Keratinocyte (primary cell): ENCODE measurements around the gene TBC1D14. TPM values are rescaled to one million over a fixed set of nuclear protein-coding genes. Genes with fewer than 3 reads are reported as not detected.
A peak's percentile ranks its signal among the peaks of the same experiment; 100 is the strongest.

Source experiments
- DNase-seq: peaks from one replicate; pipeline ENCODE4 v3.0.0-alpha.2; 2011; ENCODE audit warnings: low read depth, missing footprints, low spot score
- FAIRE-seq: peaks from 2 replicates; lab custom pipeline; 2011; peaks lifted over from hg19 to GRCh38; lab: Jason Lieb, UNC
- H2AFZ ChIP-seq: 2 replicates; pipeline ENCODE4 v1.6.0; 2012; ENCODE audit warnings: low read length, control low read depth, inconsistent platforms; ENCODE audit not compliant: control insufficient read depth
- H3K27ac ChIP-seq: 2 replicates; pipeline ENCODE4 v1.5.1; 2011; ENCODE audit warnings: low read length; ENCODE audit not compliant: control insufficient read depth, insufficient read depth
- H3K27me3 ChIP-seq: 3 replicates; pipeline ENCODE4 v1.6.0; 2011; ENCODE audit warnings: low read length; ENCODE audit not compliant: control insufficient read depth, insufficient read depth; ENCODE audit errors: extremely low read depth
- H3K36me3 ChIP-seq, 2 experiments: 2 replicates in 1 of 2; 3 replicates in 1 of 2; pipeline ENCODE4 v1.5.1; 2011; ENCODE audit warnings: low read length in 2 of 2, mild to moderate bottlenecking in 1 of 2; ENCODE audit not compliant: control insufficient read depth in 2 of 2, insufficient read depth in 2 of 2; ENCODE audit errors: extremely low read depth in 1 of 2
- H3K4me1 ChIP-seq: 3 replicates; pipeline ENCODE4 v1.5.1; 2011; ENCODE audit warnings: low read length; ENCODE audit not compliant: control insufficient read depth, insufficient read depth; ENCODE audit errors: extremely low read depth
- H3K4me2 ChIP-seq: 3 replicates; pipeline ENCODE4 v1.6.0; 2011; ENCODE audit warnings: low read depth, low read length; ENCODE audit not compliant: control insufficient read depth, insufficient read depth; ENCODE audit errors: extremely low read depth
- H3K4me3 ChIP-seq, 3 experiments: fragments of 200-600 bp in 1 of 3; sonication (generic) in 1 of 3; 2 replicates in 2 of 3; 3 replicates in 1 of 3; pipeline ENCODE4 v1.5.1; 2011 to 2016; ENCODE audit warnings: low read length in 3 of 3, mild to moderate bottlenecking in 3 of 3, control low read depth in 2 of 3, inconsistent platforms in 1 of 3, low read depth in 1 of 3, mixed read lengths in 1 of 3, mixed run types in 1 of 3, moderate library complexity in 1 of 3; ENCODE audit not compliant: control insufficient read depth in 2 of 3, insufficient read depth in 2 of 3; ENCODE audit errors: extremely low read depth in 1 of 3
- H3K79me2 ChIP-seq: 2 replicates; pipeline ENCODE4 v1.6.0; 2012; ENCODE audit warnings: low read length; ENCODE audit not compliant: control insufficient read depth, insufficient read depth
- H3K9ac ChIP-seq: 3 replicates; pipeline ENCODE4 v1.6.0; 2011; ENCODE audit warnings: low read length; ENCODE audit not compliant: control insufficient read depth, insufficient read depth; ENCODE audit errors: extremely low read depth
- H3K9me1 ChIP-seq: 3 replicates; pipeline ENCODE4 v1.6.0; 2011; ENCODE audit warnings: low read length; ENCODE audit not compliant: control insufficient read depth, insufficient read depth; ENCODE audit errors: extremely low read depth
- H3K9me3 ChIP-seq: 2 replicates; pipeline ENCODE4 v1.5.1; 2012; ENCODE audit warnings: low read depth, low read length; ENCODE audit not compliant: control insufficient read depth
- H4K20me1 ChIP-seq: 3 replicates; pipeline ENCODE4 v1.6.0; 2011; ENCODE audit warnings: low read length; ENCODE audit not compliant: control insufficient read depth, insufficient read depth; ENCODE audit errors: extremely low read depth
- EZH2 ChIP-seq: IDR thresholded peaks from one replicate; pipeline ENCODE4 v1.6.1; 2012; ENCODE audit warnings: inconsistent platforms, mild to moderate bottlenecking, low read length, moderate library complexity
- dilution Hi-C: fragments of 300-500 bp; cut with MboI; formaldehyde crosslinking; loops from one replicate; pipeline ENCODE4 v1.7.0; 2020; ENCODE audit warnings: low sequenced_read_pairs; ENCODE audit not compliant: extremely low pct_ligation_motif_present
- polyA plus RNA-seq, 5 experiments: library from polyadenylated mRNA; depleted of rRNA in 3 of 5; stranded (reverse) in 3 of 5; stranded (forward) in 1 of 5; unstranded in 1 of 5; fragments of >200 nt; gene quantifications; 1 replicate in 1 of 5; 2 replicates in 3 of 5; 3 replicates in 1 of 5; pipeline versions ENCODE4 v1.2.1 to v1.2.3, GENCODE V29; 2011 to 2012; ENCODE audit warnings: missing spikeins in 2 of 5, low read depth in 1 of 5, low replicate concordance in 1 of 5
- TF ChIP-seq, protein P1 (sequence below), 3 experiments: IDR thresholded peaks in 1 of 3; conservative IDR thresholded peaks in 1 of 3; optimal IDR thresholded peaks in 1 of 3; 2 replicates in 2 of 3; 3 replicates in 1 of 3; pipeline versions ENCODE3 to v1.5.1; 2011; ENCODE audit warnings: low read length in 3 of 3, mild to moderate bottlenecking in 3 of 3, moderate library complexity in 2 of 3, control low read depth in 1 of 3, inconsistent platforms in 1 of 3; ENCODE audit not compliant: insufficient read depth in 2 of 3; ENCODE audit errors: extremely low read depth in 1 of 3

TBC1D14 gene
- polyA plus RNA-seq, 1 donor (not counting 4 experiments of a cell fraction or from before 2014, with no cell fraction given): 55.1 TPM

GRCh38 chr4:6953751-6954380 is 44.2 kb downstream of the TBC1D14 start:
- Histone ChIP-seq H4K20me1 (no peaks in the 10 kb centered on the region), H3K79me2 (no peaks in the 10 kb centered on the region), H3K9ac (peak overlapping the region; percentile 65), H3K36me3 (no peaks in the 10 kb centered on the region), H3K27ac (peak overlapping the region; percentile 56), H3K9me3 (no peaks in the 10 kb centered on the region), H3K4me3 (peak overlapping the region; percentile 12 to 51 (median 48)), H3K4me2 (peak overlapping the region; percentile 85), H3K4me1 (peaks cover 24% of the 10 kb centered on the region), H2AFZ (peak overlapping the region; percentile 91), H3K9me1 (no peaks in the 10 kb centered on the region), H3K27me3 (no peaks in the 10 kb centered on the region)
- dilution Hi-C loops: no loop called here
- peak; percentile 61 for FAIRE-seq
- DNase-seq: peak; percentile 25
- TF ChIP-seq EZH2: no peak
- TF ChIP-seq, protein P1, sequence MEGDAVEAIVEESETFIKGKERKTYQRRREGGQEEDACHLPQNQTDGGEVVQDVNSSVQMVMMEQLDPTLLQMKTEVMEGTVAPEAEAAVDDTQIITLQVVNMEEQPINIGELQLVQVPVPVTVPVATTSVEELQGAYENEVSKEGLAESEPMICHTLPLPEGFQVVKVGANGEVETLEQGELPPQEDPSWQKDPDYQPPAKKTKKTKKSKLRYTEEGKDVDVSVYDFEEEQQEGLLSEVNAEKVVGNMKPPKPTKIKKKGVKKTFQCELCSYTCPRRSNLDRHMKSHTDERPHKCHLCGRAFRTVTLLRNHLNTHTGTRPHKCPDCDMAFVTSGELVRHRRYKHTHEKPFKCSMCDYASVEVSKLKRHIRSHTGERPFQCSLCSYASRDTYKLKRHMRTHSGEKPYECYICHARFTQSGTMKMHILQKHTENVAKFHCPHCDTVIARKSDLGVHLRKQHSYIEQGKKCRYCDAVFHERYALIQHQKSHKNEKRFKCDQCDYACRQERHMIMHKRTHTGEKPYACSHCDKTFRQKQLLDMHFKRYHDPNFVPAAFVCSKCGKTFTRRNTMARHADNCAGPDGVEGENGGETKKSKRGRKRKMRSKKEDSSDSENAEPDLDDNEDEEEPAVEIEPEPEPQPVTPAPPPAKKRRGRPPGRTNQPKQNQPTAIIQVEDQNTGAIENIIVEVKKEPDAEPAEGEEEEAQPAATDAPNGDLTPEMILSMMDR (optimal IDR thresholded peaks at IDR 0.05 in 1 of 3, IDR thresholded peaks at IDR 0.05 in 1 of 3, conservative IDR thresholded peaks at IDR 0.05 in 1 of 3; ENCODE audit: extremely low read depth in 1 of 3, insufficient read depth in 2 of 3, low read length in 3 of 3): no peak

- dilution Hi-C loops: no loop called here
- TF ChIP-seq, protein P1 (optimal IDR thresholded peaks at IDR 0.05 in 1 of 3, IDR thresholded peaks at IDR 0.05 in 1 of 3, conservative IDR thresholded peaks at IDR 0.05 in 1 of 3; ENCODE audit: extremely low read depth in 1 of 3, insufficient read depth in 2 of 3, low read length in 3 of 3): no peak
- no peak for TF ChIP-seq EZH2
- no peak for DNase-seq
- Histone ChIP-seq H4K20me1 (no peaks in the 10 kb centered on the region), H3K9ac (no peak overlapping the region), H2AFZ (no peak overlapping the region), H3K4me1 (peaks cover 24% of the 10 kb centered on the region), H3K79me2 (no peaks in the 10 kb centered on the region), H3K27me3 (no peaks in the 10 kb centered on the region), H3K4me3 (no peak overlapping the region), H3K36me3 (no peaks in the 10 kb centered on the region), H3K27ac (no peak overlapping the region), H3K4me2 (peak overlapping the region; percentile 30), H3K9me3 (no peaks in the 10 kb centered on the region), H3K9me1 (no peaks in the 10 kb centered on the region)
- FAIRE-seq: peak; percentile 70
These were observed 45.8 kb downstream of the TBC1D14 start for GRCh38 chr4:6955261-6955911.
